NCI-H524 treated with DMSO at 0.1 percent for 48 hours (cell line): ENCODE measurements around the gene EVX2.

Experiments used
- DNase-seq: peaks from one replicate; lab custom pipeline; 2025; lab: John Stamatoyannopoulos, UW

The EVX2 gene

GRCh38 chr2:176122052-176122682 lies 38.4 kb upstream of the EVX2 start:
- DNase-seq, result no peak

DNA sequence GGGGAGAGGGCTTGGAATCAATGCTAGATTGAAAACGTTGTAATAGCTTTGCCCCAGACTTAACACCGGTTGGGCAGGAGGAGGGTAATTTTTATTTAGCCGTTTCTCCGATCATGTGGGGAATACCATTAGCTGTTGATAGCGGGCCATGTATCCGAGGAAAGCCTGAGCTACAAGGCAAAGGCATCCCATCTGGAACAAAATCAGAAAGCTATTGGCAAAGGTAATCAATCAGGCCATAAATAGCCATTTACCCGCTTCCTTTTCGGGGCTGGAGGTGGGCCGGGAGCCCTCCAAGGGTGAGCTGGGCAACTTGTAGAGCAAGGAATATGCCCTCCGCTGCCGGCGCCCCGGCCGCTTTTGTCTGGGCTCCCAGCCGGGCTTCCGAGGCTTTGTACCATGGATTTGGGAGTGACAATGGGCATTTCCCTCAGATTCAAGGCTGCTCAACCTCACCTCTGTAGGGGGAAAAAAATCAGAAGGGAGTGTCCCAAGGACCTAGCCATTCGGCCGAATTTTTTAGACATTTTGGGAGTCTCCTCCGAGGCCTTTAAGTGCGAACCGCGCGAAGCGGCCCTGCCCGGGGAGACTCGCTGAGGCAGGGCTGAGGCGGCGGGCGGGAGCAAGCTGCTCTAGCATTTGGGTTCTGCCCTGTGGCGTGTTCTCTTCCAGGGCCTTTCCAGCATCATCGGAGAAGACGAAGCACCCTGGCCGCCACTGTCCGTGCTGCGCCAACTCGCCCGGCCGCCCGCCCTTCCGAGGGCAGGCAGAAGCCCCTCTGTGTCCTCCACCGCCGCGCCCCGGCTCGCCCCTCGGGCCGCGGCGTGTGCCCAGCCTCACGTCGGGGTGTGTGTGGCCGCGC lies 37.7 kb upstream of the EVX2 start:
- no peak for DNase-seq

- no peak for DNase-seq
Observed at GRCh38 chr2:176120364-176121189, 36.8 kb upstream of the EVX2 start.

DNA sequence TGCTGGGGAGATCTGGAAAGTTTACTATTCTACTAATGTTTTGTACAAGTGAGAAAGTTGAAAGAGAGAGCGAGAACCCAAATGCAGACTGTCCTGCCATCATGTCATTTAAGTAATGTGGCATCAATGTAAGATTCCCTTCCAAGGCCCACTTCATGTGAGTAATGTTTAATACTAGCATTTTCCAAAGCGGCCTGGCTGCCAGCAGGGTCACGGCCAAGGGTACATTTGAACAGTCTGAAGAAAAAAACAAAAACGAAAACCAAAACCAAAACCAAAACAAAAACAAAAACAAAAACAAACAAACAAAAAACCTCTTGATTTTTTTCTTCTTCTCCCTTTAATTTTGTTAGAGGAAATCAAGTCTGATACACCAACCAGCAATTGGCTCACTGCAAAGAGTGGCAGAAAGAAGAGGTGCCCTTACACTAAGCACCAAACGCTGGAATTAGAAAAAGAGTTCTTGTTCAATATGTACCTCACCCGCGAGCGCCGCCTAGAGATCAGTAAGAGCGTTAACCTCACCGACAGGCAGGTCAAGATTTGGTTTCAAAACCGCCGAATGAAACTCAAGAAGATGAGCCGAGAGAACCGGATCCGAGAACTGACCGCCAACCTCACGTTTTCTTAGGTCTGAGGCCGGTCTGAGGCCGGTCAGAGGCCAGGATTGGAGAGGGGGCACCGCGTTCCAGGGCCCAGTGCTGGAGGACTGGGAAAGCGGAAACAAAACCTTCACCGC lies 35.0 kb upstream of the EVX2 start:
- DNase-seq, result no peak

GRCh38 chr2:176117823-176118371 lies 34.1 kb upstream of the EVX2 start:
- no peak for DNase-seq

DNA sequence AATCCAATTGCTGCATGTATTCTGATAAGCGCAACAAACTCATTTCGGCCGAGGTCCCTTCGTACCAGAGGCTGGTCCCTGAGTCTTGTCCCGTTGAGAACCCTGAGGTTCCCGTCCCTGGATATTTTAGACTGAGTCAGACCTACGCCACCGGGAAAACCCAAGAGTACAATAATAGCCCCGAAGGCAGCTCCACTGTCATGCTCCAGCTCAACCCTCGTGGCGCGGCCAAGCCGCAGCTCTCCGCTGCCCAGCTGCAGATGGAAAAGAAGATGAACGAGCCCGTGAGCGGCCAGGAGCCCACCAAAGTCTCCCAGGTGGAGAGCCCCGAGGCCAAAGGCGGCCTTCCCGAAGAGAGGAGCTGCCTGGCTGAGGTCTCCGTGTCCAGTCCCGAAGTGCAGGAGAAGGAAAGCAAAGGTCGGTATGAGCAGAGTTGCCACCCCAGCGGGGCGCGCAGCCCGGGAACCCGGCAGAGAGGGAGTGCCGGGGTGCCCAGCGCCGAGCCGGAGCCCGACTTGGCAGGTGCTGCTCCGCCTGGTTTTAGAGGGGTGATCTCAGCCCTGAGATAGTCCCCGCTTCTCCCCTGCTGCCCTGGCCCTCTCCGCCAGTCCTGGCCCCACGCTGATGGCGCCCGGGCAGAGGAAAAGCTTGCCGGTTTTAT lies 33.5 kb upstream of the EVX2 start:
- DNase-seq, result no peak

- no peak for DNase-seq
Observed at GRCh38 chr2:176115883-176116813, 32.4 kb upstream of the EVX2 start, which contains the start of gene HOXD10. Gene HOXD10 (plus strand): TSS chr2:176116778. CDS start chr2:176116834, 56 bp downstream.

DNA sequence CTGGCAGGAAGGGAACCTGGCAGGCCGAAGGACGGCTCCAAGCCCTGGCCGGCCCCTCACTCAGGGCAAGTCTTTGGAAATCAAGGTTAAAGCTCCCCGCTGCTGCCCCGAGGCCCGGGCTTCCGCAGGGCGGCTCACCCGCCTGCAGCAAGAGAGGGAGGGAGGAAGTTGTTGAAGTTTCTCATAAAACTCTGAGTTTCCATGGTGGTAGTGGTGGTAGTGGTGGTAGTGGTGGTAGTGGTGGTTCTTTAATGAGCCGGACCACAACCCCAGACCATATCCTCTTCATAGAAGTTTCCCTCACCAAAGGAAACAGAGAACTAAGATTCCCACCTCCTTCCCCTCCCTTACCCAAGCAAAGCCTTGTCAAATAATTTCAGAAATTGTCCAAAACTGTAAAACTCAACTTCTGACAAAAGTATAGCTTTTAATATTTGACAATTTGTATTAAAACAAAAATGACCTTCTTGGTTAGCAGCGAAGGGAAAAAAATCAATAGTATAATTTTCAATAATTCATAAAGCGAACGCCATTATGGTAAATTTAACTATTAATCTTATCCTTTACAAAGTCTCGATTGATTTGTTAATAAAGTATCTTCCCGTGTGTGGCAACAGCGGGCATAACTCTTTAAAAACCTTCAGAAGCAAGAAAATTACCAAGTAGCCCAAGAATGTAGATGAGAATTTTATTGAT lies 31.3 kb upstream of the EVX2 start:
- DNase-seq, result no peak

DNA sequence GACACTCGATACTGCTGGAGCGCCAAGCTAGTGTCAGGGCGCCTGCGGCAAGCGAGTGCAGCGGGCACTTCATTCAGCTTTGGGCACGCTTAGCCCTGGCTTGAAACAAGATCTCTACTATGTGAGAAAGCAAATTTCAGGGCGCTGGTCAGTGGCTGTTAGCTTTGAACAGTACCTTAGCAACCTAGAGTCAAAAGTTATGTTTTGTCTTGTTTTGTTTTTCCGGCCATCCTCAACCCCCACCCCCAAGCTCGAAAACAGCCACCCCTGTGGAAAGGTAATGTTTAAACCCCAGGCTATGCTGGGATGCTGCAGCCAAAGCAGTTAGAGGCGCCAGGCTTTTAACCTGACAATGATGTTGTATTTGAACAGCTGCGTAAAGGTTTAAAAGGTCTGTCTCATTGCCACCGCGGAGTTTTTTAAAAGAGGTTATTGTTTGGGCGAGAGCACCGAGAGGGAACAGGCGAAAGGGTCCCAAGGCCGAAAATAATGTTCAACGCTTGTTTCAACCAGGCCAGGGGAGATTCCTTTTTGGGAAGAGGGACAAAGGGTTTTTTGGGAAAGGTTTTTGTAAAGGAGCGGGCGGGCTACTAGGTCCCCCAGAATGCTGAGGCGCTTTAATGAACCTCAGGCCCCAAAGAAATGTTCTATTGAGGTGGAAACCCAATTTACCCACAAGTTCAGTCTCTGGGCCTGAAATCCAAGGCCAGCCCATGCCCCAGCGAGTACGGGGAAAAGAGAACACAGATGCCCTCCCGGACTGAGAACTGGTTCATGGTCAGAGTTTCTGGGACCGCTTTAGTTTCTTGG lies 30.6 kb upstream of the EVX2 start:
- no peak for DNase-seq

DNA sequence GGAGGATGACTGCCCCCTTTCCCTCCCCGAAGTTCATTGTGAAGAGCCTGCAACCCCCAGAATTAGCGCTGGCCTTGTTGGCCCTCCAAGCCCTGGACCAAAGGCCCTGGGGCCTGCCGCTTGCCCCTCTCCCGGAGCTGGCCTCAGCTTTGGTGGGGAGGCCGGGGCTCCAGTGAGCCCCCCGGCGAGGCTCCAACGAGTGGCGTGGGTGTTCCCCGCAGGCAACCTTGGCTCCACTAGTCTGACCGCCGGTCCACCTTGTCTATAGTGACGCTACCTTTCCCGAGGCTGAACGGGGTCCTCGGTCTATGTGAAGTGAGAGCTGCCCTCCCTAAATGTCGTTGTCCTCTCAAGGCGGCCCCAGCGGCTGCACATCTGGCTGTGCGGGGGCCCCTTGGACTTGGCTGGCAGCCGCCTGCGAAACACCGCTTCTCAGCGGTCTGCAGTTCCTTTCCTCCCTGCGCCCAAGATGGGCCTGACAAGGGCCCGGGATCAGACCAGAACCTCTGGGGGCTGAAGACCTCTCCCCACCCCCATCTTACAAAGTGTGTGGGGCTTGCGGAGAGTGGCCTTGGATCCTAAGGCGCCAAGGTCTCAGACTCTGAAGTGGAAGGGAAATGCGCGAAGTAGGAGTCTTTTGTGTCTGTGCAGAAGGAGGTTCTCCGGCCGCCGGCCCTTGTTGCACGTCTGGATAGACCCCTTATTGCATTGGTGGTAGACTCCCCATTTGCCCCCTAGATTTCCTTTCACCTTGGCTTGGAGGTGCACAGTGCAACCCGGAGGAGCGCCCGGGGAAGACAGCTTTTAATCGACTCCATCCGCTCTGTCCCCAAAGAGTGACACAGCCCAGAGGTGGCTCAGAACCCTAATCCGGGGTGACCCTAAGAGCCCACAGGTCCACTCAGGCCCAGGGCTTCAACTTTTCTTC lies 28.9 kb upstream of the EVX2 start:
- DNase-seq, result no peak

- DNase-seq, result no peak
Observed at GRCh38 chr2:176111846-176112374, 28.1 kb upstream of the EVX2 start.

DNA sequence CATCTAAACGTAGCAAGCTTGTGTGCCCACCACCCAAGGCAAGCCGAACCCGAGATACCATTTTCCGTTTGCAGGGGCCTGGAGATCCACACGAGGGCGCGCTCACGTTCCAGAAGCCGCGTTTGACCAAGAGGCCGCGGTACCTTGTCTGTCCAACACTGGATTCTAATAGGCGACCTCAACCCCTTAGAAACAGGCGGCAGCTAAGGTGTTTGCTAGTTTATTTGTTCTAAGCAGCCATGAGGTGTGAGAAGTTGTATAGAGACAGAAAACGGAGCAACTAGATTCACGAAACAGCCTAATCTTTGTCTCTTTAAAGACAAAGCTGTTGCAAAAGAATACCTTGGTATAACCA lies 27.5 kb upstream of the EVX2 start:
- DNase-seq, result no peak

DNA sequence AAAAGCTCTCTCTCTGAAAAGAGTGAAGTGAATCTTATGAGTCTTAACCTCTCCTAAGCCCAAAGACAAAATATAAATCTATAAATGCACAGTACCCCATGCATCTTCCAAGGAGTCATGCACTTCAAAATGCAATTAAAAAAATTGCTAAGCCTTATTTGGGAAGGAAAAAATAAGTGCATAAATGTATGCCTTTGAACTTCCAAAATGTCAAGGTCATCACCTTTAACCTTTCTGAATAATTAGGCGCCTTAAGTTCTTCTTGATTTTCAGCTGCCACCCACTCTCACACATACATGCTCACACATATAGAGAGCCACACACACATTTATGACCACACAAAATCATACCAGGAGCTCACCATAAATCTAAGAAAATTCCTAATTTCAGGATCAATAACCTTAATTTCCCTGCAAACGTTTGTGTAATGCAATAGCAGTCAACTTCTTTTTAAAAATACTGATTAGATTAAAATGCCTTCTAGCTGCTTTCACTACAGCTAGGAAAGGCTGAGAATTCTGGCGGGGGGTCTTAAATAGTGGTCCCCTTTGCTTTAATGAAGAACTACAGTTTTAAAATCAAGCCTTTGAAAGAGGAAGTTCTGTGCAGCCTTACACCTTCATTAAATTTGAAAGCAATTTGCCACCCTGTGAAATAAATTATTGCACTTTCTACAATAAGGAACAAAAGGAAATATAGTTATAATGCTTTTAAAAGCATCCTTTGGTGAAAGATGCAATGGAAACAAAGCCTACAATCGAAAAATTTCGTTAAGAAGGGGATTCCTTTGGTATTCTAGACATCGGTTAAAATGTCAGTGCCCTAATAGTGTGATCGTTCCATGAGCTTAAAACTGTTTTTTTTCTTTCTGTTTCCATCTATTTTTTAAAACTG lies 26.9 kb upstream of the EVX2 start:
- DNase-seq, result no peak

- no peak for DNase-seq
Observed at GRCh38 chr2:176109946-176110345, 26.2 kb upstream of the EVX2 start.

DNA sequence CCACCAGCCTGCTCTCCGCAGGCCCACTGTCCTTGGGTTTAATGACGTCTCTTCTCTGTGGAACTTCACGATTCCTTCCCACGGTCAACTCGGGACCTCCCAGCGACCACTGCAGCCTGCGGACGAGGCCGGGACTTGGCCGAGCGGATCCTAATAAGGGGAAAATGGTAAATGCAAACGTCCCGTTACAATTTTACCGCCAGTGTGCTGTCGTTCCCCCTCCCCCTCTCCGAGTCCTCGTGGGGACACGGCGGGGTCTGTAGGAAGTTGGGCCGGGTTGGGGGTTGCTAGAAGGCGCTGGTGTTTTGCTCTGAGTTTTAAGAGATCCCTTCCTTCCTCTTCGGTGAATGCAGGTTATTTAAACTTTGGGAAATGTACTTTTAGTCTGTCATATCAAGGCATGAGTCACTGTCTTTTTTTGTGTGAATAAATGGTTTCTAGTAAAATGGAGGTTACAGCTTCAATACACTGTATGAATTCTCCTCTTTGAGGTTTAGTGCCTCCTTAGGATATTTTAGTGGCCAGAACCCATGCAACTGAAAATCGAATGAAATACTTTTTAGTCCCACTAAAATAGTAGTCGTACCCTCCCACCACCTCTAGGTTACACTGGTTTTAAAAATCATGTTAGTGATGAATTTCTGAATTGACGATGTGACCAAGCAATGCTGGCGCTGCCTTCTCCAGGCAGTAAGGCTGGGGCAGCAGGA lies 25.6 kb upstream of the EVX2 start:
- DNase-seq, result no peak
